ENCODE results near the gene ACYP2. TPM values are rescaled to one million over a fixed set of nuclear protein-coding genes. Genes with fewer than 3 reads are reported as not detected.
A peak's percentile ranks its signal among the peaks of the same experiment; 100 is the strongest.

The ACYP2 gene
- total RNA-seq, 1 donor from 2014 or later = 11.8 TPM

DNA sequence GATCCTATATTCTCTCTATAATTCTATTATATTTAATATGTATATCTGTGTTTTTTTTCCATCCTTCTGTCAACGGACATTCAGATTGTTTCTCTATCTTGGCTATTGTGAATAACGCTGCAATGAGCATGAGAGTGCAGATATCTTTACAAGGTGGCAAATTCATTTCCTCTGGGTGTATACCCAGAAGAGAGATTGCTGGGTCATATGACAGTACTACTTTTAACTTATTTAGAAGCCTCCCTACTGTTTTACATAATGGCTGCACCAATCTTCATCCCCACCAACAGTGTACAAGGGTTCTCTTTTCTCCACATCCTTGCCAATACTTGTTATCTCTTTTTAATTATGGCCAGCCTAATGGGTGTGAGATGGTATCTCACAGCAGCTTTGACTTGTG lies 74.1 kb downstream of the ACYP2 start:
- no peak for TF ChIP-seq CTCF (IDR thresholded peaks at IDR 0.05; ENCODE audit: unreplicated experiment)
- DNase-seq (ENCODE audit: low spot score in 2 of 2, unreplicated experiment in 2 of 2) = no peak
- Mint-ChIP-seq H3K36me3 (no peaks in the 10 kb centered on the region), H3K9me3 (no peaks in the 10 kb centered on the region), H3K27ac (no peak overlapping the region), H3K4me1 (no peaks in the 10 kb centered on the region), H3K4me3 (no peak overlapping the region), H3K27me3 (ENCODE audit: low read depth) (no peaks in the 10 kb centered on the region)

DNA sequence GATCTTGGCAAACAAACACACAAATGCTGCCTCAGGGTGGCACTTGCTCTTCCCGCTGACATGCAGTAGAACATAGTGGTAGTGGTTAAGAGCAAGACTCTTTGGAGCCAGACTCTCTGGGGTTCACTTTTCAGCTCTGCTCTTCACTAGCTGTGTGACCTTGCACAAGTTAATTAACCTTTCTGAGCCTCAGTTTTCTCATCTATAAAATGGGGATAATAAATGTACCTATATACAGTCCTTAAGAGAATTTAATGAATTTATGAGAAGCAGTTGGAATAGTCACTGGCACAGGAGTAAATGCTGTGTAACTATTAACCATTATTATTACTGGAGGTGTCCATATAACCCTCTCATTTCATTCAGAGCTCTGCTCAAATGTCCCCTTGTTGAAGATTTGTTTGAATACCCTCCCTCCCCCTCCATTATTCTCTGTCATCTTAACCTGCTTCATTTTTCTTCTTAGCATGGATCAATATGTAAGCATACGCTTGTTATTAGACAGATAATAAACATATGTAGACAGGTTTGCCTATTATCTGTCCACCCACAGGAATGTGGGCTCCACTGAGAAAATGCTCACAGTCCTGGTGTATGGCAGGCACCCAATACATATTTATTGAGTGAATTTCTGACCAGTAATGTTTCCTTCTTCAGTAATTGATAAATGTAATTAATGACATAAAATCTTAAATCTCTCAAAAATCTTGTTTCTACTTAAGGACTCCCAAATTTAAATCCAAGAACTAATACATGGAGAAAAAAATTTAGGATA lies 76.1 kb downstream of the ACYP2 start:
- no peak for DNase-seq (ENCODE audit: low spot score in 2 of 2, unreplicated experiment in 2 of 2)
- H3K4me3 Mint-ChIP-seq = no peak overlapping the region
- no peak for TF ChIP-seq CTCF (IDR thresholded peaks at IDR 0.05; ENCODE audit: unreplicated experiment)
- H3K9me3 Mint-ChIP-seq = no peaks in the 10 kb centered on the region
- H3K4me1 Mint-ChIP-seq = no peaks in the 10 kb centered on the region
- no peaks in the 10 kb centered on the region for H3K27me3 Mint-ChIP-seq (ENCODE audit: low read depth)
- no peak overlapping the region for H3K27ac Mint-ChIP-seq
- no peaks in the 10 kb centered on the region for H3K36me3 Mint-ChIP-seq

- TF ChIP-seq CTCF (IDR thresholded peaks at IDR 0.05; ENCODE audit: unreplicated experiment) = no peak
- Mint-ChIP-seq H3K4me3 (no peak overlapping the region), H3K9me3 (no peaks in the 10 kb centered on the region), H3K27ac (no peak overlapping the region), H3K4me1 (no peaks in the 10 kb centered on the region), H3K36me3 (no peaks in the 10 kb centered on the region), H3K27me3 (ENCODE audit: low read depth) (no peaks in the 10 kb centered on the region)
- DNase-seq (ENCODE audit: low spot score in 2 of 2, unreplicated experiment in 2 of 2) = no peak
Observed at GRCh38 chr2:54194761-54195750, 79.6 kb downstream of the ACYP2 start.

GRCh38 chr2:54196646-54197045 lies 81.2 kb downstream of the ACYP2 start:
- TF ChIP-seq CTCF (IDR thresholded peaks at IDR 0.05; ENCODE audit: unreplicated experiment) = no peak
- Mint-ChIP-seq H3K36me3 (no peaks in the 10 kb centered on the region), H3K9me3 (no peaks in the 10 kb centered on the region)

GRCh38 chr2:54204476-54204875 lies 89.1 kb downstream of the ACYP2 start:
- H3K9me3 Mint-ChIP-seq = peaks cover 5% of the 10 kb centered on the region
- no peak for DNase-seq (ENCODE audit: low spot score in 2 of 2, unreplicated experiment in 2 of 2)
- peak overlapping the region; percentile 41 for H3K27ac Mint-ChIP-seq
- H3K4me3 Mint-ChIP-seq = no peak overlapping the region
- H3K27me3 Mint-ChIP-seq (ENCODE audit: low read depth) = no peaks in the 10 kb centered on the region
- peaks cover 29% of the 10 kb centered on the region for H3K4me1 Mint-ChIP-seq
- no peak for TF ChIP-seq CTCF (IDR thresholded peaks at IDR 0.05; ENCODE audit: unreplicated experiment)
- no peaks in the 10 kb centered on the region for H3K36me3 Mint-ChIP-seq

More at GRCh38 chr2:54196646-54197045, 81.2 kb downstream of the ACYP2 start:
- Mint-ChIP-seq H3K4me1 (no peaks in the 10 kb centered on the region), H3K27me3 (ENCODE audit: low read depth) (no peaks in the 10 kb centered on the region), H3K4me3 (no peak overlapping the region), H3K27ac (no peak overlapping the region)
- no peak for DNase-seq (ENCODE audit: low spot score in 2 of 2, unreplicated experiment in 2 of 2)
